ENCODE data around the gene DBF4B. TPM values are rescaled to one million over a fixed set of nuclear protein-coding genes. Genes with fewer than 3 reads are reported as not detected.

Gene DBF4B
- total and polyA plus RNA-seq, 2 of the 13 experiments (the other 11 are each of a cell fraction or from before 2014, with no cell fraction given): 11.7 to 13.2 TPM

DNA sequence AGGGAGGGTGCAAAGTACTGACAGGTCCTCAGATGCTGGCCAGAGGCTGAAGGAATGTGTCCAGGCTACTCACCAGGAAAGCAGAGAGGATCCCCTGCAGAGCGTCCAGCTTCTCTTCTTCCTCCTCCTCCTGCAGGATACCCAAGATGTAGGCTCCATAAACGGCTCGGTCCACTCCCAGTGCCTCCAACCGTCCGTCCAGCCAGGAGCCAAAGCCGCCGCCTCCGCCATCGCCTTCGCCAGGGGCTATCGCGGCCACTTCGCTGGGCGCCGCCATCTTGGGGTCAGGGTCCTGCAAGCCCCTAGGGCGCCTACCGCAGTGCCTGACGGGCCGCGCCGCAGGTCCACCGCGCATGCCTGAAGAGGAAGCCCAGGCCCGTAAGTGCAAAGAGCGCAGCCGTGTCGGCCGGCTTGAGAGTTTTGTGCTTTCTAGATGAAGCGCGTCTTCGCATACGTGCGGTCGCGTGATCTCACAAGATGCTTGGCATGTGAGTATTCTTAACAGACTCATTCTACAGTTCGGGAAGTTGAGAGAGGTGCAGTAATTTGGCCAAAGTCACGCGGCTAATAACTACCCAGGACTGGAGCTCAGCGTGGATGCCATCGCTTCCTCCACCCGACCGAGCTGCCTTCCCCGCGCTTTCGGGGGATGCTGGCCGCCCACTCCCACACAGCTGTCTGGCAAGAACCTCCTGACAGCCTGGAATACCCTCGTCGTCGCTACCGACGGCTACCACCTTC, 18.8 kb upstream of the DBF4B start, which contains the start of gene CCDC43 (continued):
- TF ChIP-seq ZNF549 (CRISPR knock-in tag; IDR thresholded peaks at IDR 0.05) (no peak), ZFP62 (CRISPR knock-in tag; IDR thresholded peaks at IDR 0.05) (no peak), ZNF678 (CRISPR knock-in tag; IDR thresholded peaks at IDR 0.05) (no peak), ZNF572 (CRISPR knock-in tag; IDR thresholded peaks at IDR 0.05) (peak; percentile 39; the same call in 1 of the 2 replicates), ZNF354B (CRISPR knock-in tag; IDR thresholded peaks at IDR 0.05) (0 out of 2 replicates have a peak, but pooled peaks have one; percentile 60), CHD2 (IDR thresholded peaks at IDR 0.05; ENCODE audit: low read depth, low read length) (peak; percentile 44; the same call in 1 of the 2 replicates), ZNF510 (CRISPR knock-in tag; IDR thresholded peaks at IDR 0.05; ENCODE audit: low read depth) (0 out of 2 replicates have a peak, but pooled peaks have one; percentile 82), ZNF484 (CRISPR knock-in tag; IDR thresholded peaks at IDR 0.05; ENCODE audit: borderline replicate concordance, low read depth) (0 out of 2 replicates have a peak, but pooled peaks have one; percentile 18), ZNF34 (CRISPR knock-in tag; IDR thresholded peaks at IDR 0.05; ENCODE audit: borderline replicate concordance) (no peak), ZNF891 (CRISPR knock-in tag; IDR thresholded peaks at IDR 0.05) (peak; percentile 89), NFIB (CRISPR knock-in tag; IDR thresholded peaks at IDR 0.05; ENCODE audit: borderline replicate concordance) (no peak), MXD4 (CRISPR knock-in tag; IDR thresholded peaks at IDR 0.05) (peak; percentile 86), KMT2B (CRISPR knock-in tag; IDR thresholded peaks at IDR 0.05) (peak; percentile 97), ZNF552 (CRISPR knock-in tag; IDR thresholded peaks at IDR 0.05; ENCODE audit: borderline replicate concordance) (peak; percentile 91), NFKB2 (CRISPR knock-in tag; IDR thresholded peaks at IDR 0.05; ENCODE audit: borderline replicate concordance) (peak; percentile 93), ZFYVE20 (CRISPR knock-in tag; IDR thresholded peaks at IDR 0.05; ENCODE audit: borderline replicate concordance, low read depth) (no peak), RBFOX2 (IDR thresholded peaks at IDR 0.05; ENCODE audit: low read depth, low read length) (peak; percentile 99), HCFC1 (IDR thresholded peaks at IDR 0.05; ENCODE audit: low read depth, low read length) (peak; percentile 71), YEATS2 (CRISPR knock-in tag; IDR thresholded peaks at IDR 0.05; ENCODE audit: borderline replicate concordance) (peak; percentile 94), NRL (CRISPR knock-in tag; IDR thresholded peaks at IDR 0.05; ENCODE audit: borderline replicate concordance) (peak; percentile 72; the same call in 1 of the 2 replicates), ZKSCAN8 (CRISPR knock-in tag; IDR thresholded peaks at IDR 0.05; ENCODE audit: borderline replicate concordance) (0 out of 2 replicates have a peak, but pooled peaks have one; percentile 62), ZMAT3 (CRISPR knock-in tag; conservative IDR thresholded peaks at IDR 0.05) (peak; percentile 98), ZNF101 (CRISPR knock-in tag; IDR thresholded peaks at IDR 0.05; ENCODE audit: borderline replicate concordance, low read depth) (no peak), IKZF4 (CRISPR knock-in tag; IDR thresholded peaks at IDR 0.05; ENCODE audit: borderline replicate concordance, low read depth, not compliant biosample characterization) (peak; percentile 96), MEIS2 (CRISPR knock-in tag; IDR thresholded peaks at IDR 0.05) (peak; percentile 92)
- TF ChIP-seq, protein P1, sequence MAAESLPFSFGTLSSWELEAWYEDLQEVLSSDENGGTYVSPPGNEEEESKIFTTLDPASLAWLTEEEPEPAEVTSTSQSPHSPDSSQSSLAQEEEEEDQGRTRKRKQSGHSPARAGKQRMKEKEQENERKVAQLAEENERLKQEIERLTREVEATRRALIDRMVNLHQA (CRISPR knock-in tag; IDR thresholded peaks at IDR 0.05): no peak
- TF ChIP-seq, protein P2, sequence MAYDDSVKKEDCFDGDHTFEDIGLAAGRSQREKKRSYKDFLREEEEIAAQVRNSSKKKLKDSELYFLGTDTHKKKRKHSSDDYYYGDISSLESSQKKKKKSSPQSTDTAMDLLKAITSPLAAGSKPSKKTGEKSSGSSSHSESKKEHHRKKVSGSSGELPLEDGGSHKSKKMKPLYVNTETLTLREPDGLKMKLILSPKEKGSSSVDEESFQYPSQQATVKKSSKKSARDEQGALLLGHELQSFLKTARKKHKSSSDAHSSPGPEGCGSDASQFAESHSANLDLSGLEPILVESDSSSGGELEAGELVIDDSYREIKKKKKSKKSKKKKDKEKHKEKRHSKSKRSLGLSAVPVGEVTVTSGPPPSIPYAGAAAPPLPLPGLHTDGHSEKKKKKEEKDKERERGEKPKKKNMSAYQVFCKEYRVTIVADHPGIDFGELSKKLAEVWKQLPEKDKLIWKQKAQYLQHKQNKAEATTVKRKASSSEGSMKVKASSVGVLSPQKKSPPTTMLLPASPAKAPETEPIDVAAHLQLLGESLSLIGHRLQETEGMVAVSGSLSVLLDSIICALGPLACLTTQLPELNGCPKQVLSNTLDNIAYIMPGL (CRISPR knock-in tag; IDR thresholded peaks at IDR 0.05; ENCODE audit: borderline replicate concordance in 1 of 2, low read depth in 1 of 2): peak; percentile 80 to 92
- TF ChIP-seq, protein P3, sequence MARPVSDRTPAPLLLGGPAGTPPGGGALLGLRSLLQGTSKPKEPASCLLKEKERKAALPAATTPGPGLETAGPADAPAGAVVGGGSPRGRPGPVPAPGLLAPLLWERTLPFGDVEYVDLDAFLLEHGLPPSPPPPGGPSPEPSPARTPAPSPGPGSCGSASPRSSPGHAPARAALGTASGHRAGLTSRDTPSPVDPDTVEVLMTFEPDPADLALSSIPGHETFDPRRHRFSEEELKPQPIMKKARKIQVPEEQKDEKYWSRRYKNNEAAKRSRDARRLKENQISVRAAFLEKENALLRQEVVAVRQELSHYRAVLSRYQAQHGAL (CRISPR knock-in tag; IDR thresholded peaks at IDR 0.05; ENCODE audit: not compliant biosample characterization): no peak

Measured in HepG2 (cell line).